ENCODE measurements around the gene OLIG3.

Gene OLIG3

GRCh38 chr6:137494281-137494987, at the start of gene OLIG3:
TSS of gene OLIG3 (minus strand) at chr6:137494394. CDS start at chr6:137494170, 224 bp downstream.
- DNase-seq = no peak

GRCh38 chr6:137543114-137543513, 48.9 kb upstream of the OLIG3 start:
- no peak for DNase-seq

DNA sequence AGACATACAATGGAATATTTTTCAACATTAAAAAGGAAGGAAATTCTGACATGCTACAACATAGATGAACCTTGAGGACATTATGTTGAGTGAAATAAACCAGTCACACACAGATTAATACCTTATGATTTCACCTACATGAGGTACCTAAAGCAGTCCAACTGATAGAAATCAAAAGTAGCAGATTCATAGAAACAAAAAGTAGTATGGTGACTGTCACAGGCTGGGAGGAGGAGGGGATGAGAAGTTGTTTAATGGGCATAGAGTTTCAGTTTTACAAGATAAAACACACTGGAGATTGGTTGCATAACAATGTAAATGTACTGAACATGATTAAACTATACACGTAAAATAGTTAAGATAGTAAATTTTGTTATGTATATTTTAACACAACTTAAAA, 48.5 kb upstream of the OLIG3 start:
- no peak for DNase-seq

- DNase-seq = no peak
These were observed 47.4 kb upstream of the OLIG3 start for GRCh38 chr6:137541534-137542063.

DNA sequence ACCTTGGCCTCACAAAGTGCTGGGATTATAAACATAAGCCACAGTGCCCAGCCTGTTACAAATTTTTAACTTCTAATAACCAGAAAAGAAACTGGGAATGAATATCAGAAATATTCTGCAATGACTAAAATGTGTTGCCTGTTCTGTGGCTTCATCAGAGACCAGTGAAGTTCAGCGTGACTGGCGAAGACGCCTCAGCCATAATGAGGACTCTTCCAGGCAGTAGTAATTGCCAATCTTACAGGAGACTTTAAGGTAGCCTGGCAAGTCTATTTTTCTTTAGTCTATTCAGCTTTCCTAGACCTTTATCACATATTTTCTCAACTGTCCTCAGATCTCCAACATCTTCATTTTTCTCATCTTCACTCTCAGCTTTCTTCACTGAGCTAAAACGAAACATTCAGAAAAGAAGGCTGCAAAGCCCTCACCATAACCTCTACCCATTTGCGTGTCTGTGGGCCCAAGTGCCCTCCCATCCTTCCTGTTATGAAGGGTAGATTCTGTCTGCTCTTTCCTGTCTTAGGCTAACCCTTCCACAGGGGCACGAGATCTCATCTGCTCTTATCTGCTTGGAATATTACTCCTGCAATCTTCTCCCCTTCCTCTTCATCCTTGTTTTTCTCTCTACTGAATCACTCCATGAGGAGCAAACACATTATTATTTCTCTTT, 42.0 kb upstream of the OLIG3 start:
- no peak for DNase-seq

DNA sequence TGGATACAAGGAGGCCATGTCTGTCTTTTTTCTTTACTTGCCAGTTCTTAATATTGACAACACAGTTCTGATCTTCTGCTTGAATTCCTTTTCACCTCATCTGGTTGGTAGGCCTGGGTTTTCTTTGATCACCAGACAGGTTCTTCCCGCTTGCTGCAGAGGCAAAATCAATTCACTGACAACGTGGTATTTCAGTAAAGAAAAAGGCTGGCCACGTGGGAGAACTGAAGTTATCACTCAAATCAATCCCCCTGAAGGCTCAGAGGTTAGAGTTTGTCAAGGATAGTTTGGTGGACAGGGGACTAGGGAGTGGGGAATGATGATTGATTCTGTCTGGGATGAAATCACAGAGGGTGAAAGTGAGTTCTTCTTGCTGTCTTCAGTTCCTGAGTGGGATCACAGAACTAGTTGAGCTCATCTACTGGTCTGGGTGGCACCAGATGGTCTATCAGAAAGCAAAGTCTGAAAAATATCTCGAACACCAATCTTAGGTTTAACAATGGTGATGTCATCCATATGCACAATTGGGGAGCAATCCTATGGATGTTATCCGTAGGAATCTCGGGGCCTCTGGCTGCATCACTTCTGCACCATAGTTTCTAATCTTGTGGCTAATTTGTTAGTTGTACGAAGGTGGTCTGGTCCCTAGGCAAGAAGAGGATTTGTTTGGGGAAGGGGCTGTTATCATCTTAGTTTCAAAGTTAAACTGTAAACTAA, 37.3 kb upstream of the OLIG3 start:
- no peak for DNase-seq

DNA sequence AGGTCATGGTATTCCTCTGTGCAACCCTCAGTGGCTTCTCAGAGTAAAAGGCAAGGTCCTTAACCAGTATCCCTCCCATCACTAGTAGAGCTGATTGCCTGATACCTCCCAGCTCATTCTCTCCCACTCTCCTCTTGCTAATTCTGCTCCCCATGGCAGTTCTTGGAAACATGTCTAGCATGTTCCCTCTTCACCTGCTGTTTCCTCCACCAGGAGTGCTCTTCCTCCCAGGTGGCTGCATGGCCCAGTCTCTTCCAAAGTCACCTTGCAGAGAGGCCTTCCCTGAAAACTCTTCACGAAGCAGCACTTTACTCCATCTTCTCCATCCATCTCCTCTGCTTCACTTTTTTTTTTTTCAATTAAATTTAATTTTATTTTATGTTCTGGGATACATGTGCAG, 36.2 kb upstream of the OLIG3 start:
- no peak for DNase-seq

GRCh38 chr6:137522831-137523230, 28.6 kb upstream of the OLIG3 start:
- no peak for DNase-seq

- no peak for DNase-seq
These were observed 28.1 kb upstream of the OLIG3 start for GRCh38 chr6:137522198-137522798.

DNA sequence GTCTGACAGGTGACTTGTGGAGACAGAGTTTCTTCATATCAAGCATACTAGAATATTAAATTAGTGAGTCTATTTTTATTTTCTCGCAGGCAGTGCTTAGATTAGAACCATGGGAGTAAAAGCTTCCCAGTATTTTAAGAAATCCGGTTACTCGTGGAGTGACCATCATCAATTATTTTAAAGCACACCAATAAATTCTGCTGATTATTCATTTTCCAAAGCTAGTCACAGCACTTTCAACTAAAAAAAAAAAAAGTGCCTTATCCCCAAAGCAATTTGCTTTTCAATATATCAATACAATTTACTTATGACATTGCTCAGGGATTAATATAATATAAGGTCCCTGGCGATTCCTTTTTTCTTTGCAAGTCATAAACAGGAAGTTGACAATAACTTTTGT, 26.3 kb upstream of the OLIG3 start:
- no peak for DNase-seq

DNA sequence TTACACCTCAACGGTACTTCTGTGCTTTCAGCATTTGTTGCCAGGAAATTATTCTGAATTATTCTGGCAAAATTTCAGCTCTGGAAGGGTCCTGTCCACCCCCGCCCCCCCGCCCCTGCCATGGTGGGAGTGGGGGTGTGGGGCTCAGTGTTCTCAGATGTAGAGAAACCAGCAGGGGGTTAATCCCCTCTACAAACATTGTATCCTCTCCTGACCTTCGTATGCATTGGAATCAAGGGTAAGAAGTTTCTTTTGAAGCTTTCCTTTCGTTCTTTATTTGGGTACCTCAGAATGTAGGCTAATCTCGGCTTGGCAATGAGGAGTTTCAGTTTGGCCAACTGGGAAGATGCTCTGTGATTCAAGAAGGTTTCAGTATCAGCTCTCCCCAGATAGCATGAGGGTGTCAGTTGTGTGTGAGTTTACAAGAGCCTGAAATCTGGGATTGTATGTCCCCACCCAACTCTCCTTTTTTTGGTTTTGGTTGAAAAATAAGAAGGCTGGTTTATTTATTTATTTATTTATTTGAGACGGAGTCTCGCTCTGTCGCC, 25.5 kb upstream of the OLIG3 start:
- DNase-seq = no peak

GRCh38 chr6:137518386-137518983, 24.3 kb upstream of the OLIG3 start:
- DNase-seq = no peak

DNA sequence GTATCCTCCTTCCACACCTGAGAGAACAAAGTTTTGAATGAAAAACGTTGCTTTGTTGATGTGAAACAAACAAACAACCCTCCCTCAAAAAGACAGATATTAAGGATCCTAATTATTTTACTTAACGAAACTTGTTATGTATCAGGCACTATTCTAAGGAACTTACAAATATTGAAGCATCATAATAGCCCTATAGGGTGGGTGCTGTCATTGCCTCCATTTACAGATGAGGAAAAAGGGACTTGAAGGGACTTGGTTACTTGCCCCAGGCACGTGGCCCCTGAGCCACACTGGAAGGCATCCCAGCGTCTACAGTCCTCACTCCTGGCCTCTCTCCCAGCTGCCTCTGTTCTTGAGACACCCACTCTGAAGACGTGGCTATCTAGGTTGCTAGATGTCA, 20.2 kb upstream of the OLIG3 start:
- no peak for DNase-seq

- DNase-seq = no peak
These were observed 18.8 kb upstream of the OLIG3 start for GRCh38 chr6:137512757-137513605.

GRCh38 chr6:137510923-137511322, 16.7 kb upstream of the OLIG3 start:
- DNase-seq = no peak

GRCh38 chr6:137498481-137499190, 4.4 kb upstream of the OLIG3 start:
- DNase-seq = no peak

DNA sequence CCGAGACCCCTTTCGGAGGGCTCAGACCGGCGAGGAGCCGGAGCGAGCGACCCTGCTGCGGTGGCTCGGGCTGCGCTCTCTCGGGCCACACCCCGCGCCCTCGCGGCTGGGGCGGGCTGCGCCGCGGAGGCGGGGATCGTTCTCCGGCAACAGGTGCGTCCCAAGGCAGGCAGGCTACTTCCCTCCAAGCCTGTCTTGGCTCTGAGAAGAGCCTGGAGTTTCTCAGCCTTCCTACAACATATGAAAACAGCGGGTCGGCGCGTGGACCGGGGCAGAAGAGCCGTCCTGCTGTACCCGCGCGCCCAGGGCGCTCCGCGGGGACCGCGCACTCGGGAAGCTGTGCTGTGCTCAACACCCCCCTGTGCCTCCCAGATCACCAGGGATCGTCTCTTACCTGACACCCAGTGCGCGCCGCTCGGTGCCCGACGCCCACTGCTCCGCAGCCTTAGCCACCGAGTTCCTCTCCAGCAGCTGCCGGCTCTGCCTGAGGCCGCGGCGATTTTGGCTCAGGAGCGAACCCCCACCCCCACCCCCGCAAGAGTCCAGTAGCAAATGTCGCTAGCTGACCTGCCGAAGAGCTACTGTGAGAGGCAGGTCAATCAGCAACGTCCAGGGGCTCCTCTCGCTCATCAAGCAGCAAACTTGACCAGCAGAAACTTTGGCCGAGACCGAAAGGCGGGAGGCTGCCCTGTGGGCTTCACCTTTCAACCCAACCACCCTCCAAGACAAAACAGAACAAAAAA, 3.7 kb upstream of the OLIG3 start:
- DNase-seq = no peak

DNA sequence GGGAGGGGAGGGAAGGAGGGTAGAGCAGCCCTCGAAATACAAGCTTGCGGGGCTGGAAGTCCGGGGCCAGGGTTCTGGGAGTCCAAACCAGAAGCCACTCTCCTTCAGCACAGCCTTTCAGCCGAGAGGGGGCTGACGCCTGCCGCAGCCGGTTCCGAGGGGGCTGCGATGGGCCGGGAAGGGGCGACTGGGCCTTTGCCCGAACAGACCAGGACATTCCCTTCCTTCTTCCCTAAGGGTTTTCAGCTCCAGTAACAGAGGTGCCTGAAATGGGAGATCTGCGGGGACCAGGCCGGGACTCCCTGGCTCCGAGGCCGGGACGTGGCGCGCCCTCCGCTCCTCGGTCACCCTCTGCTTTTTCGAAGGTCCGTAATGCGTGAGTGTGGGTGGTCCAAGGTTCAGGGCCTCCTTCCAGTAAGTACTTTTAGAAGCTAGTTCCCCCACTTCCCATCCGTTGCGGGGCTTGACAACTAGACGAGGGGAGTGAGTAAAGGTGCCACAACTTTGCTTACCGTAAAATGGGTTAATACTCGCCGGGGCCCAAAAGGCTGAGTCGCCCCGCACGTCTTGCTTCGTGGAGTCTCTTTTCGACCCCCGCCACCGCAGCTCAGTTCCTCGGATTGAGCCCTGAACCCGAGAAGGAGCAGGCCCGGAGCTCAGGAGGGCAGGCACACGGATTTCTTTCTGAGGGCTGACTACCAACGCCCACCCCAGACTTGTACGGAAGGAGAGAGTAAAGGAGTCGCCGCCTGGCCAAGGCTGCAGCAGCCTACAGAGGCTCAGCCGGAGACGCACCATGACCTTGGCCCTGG, 2.9 kb upstream of the OLIG3 start:
- no peak for DNase-seq

GRCh38 chr6:137496368-137496767, 2.2 kb upstream of the OLIG3 start:
- no peak for DNase-seq

Data from NCI-H1092 treated with DMSO at 0.1 percent for 48 hours (cell line).